Bronchial epithelial cell (primary cell): ENCODE measurements around the gene ZNRF3. TPM values are rescaled to one million over a fixed set of nuclear protein-coding genes. Genes with fewer than 3 reads are reported as not detected.
"Not testable (repeated sequence)": the region's sequence is repeated elsewhere in the genome, so short reads cannot be mapped to it uniquely, and the experiment has no call there.

Experiments
- DNase-seq: peaks from one replicate; pipeline ENCODE4 v3.0.0-alpha.2; 2010; ENCODE audit warnings: low read depth
- FAIRE-seq: peaks from 2 replicates; lab custom pipeline; 2011; peaks lifted over from hg19 to GRCh38; lab: Jason Lieb, UNC
- H3K27me3 ChIP-seq: 2 replicates; pipeline ENCODE4 v1.5.1; 2011; ENCODE audit warnings: low read length; ENCODE audit not compliant: control insufficient read depth, insufficient read depth
- H3K36me3 ChIP-seq: 2 replicates; pipeline ENCODE4 v1.5.1; 2011; ENCODE audit warnings: low read length; ENCODE audit not compliant: control insufficient read depth, insufficient read depth
- H3K4me3 ChIP-seq: 2 replicates; pipeline ENCODE4 v1.5.1; 2011; ENCODE audit warnings: mild to moderate bottlenecking, low read depth, low read length, control low read depth
- total RNA-seq: library from RNA; depleted of rRNA; stranded (reverse); fragments of >200 nt; gene quantifications from 2 replicates; pipeline ENCODE4 v1.2.1, GENCODE V29; 2014
- TF ChIP-seq, protein P1 (sequence below): IDR thresholded peaks from 2 replicates; pipeline ENCODE4 v1.5.1; 2011; ENCODE audit warnings: mild to moderate bottlenecking, moderate library complexity, low read length, control low read depth, inconsistent platforms; ENCODE audit not compliant: insufficient read depth, severe bottlenecking

ZNRF3 gene
- total RNA-seq, 1 donor from 2014 or later: 3.4 TPM

DNA sequence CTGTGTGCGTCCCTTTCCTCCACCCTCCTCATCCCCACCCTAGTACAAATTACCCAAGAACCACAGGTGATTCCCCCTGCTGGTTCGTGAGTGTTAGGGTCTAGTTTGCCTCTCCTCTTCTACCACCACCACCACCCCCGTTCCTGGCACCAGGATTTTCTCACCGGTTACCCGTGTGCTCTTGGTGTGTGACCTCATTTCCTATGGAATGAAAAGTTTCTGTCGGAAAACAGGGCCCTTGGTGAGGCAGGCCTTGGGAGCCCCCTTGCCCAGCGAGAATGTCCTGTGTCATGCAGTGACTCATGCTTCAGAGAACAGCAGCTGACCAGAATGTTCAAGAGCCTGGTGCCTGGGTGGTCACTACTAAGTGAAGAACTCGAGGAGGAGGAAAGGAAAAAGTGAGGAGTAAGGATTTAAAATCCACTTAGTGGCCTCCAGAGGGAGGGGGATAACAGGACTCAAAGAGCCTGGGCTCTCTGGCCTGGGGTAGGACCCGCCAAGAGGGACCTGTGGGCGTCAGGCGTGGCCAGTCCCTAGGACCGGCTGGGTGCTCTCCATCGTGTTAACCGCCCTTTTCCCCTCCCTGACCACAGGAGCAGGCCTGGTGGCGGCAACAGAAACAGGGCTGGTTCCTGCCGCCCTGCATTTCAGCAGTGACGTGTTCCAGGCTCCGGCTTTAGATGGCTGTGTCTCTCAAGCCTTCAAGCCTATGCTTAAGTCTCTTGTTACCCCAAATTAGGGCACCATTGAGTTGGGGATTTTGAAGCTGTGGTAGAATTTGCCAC lies 148.0 kb downstream of the ZNRF3 start:
- no peak overlapping the region for H3K4me3 ChIP-seq
- H3K27me3 ChIP-seq: no peaks in the 10 kb centered on the region
- TF ChIP-seq, protein P1, sequence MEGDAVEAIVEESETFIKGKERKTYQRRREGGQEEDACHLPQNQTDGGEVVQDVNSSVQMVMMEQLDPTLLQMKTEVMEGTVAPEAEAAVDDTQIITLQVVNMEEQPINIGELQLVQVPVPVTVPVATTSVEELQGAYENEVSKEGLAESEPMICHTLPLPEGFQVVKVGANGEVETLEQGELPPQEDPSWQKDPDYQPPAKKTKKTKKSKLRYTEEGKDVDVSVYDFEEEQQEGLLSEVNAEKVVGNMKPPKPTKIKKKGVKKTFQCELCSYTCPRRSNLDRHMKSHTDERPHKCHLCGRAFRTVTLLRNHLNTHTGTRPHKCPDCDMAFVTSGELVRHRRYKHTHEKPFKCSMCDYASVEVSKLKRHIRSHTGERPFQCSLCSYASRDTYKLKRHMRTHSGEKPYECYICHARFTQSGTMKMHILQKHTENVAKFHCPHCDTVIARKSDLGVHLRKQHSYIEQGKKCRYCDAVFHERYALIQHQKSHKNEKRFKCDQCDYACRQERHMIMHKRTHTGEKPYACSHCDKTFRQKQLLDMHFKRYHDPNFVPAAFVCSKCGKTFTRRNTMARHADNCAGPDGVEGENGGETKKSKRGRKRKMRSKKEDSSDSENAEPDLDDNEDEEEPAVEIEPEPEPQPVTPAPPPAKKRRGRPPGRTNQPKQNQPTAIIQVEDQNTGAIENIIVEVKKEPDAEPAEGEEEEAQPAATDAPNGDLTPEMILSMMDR: no peak
- DNase-seq (peak; percentile 70), FAIRE-seq (no peak)
- no peaks in the 10 kb centered on the region for H3K36me3 ChIP-seq

DNA sequence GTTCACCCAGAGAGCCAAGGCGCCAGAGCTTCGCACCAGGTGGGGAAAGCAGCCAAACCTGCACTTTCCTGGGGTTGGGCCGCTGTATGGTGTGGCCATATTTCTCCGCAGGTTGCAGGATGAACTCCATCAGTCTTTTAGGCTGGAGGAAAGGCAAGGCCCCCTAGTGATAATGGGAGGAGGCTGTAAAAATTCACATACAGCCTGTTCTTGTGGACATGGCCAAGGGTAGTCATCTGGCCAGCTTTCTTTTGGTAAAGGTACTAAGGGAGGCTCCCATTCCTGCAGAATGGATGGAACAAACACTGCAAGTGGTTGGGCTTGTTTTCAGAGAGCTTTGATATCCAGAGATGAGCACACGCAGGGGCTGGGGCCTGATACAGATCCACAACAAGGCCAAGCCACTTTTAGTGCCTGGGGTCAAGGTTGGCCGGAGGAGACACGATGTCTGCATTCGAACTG lies 148.7 kb downstream of the ZNRF3 start:
- H3K4me3 ChIP-seq: no peak overlapping the region
- FAIRE-seq: no peak
- TF ChIP-seq, protein P1: no peak
- H3K27me3 ChIP-seq: no peaks in the 10 kb centered on the region
- no peak for DNase-seq
- no peaks in the 10 kb centered on the region for H3K36me3 ChIP-seq

- H3K4me3 ChIP-seq: no peak overlapping the region
- FAIRE-seq (peak; percentile 43), DNase-seq (peak; percentile 22)
- H3K36me3 ChIP-seq: no peaks in the 10 kb centered on the region
- TF ChIP-seq, protein P1: no peak
- H3K27me3 ChIP-seq: no peaks in the 10 kb centered on the region
Observed at GRCh38 chr22:29032584-29032983, 149.2 kb downstream of the ZNRF3 start.

GRCh38 chr22:29037340-29037932 lies 154.1 kb downstream of the ZNRF3 start:
- no peak for DNase-seq
- peaks cover 1% of the 10 kb centered on the region for H3K36me3 ChIP-seq
- FAIRE-seq: no peak

GRCh38 chr22:29039148-29039547 lies 155.8 kb downstream of the ZNRF3 start:
- FAIRE-seq (no peak), DNase-seq (no peak)
- TF ChIP-seq, protein P1: no peak
- H3K4me3 ChIP-seq: no peak overlapping the region
- no peaks in the 10 kb centered on the region for H3K27me3 ChIP-seq
- peaks cover 2% of the 10 kb centered on the region for H3K36me3 ChIP-seq

More at GRCh38 chr22:29037340-29037932, 154.1 kb downstream of the ZNRF3 start:
- no peaks in the 10 kb centered on the region for H3K27me3 ChIP-seq
- TF ChIP-seq, protein P1: no peak
- H3K4me3 ChIP-seq: no peak overlapping the region

DNA sequence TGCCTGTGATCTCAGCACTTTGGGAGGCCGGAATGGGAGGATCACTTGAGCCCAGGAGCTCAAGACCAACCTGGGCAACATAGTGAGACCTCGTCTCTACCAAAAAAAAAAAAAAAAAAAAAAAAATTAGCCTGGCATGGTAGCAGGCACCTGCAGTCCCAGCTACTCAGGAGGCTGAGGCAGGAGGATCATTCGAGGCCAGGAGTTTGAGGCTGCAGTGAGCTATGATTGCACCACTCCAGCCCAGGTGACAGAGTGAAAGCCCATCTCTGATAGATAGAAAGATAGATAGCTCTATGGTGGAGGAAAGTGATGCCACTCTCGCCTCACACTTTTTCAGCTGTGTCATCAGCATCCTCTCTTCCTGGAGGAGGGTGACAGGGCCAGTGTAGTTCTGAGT lies 156.3 kb downstream of the ZNRF3 start:
- not testable (repeated sequence) for DNase-seq, FAIRE-seq, H3K4me3 ChIP-seq, H3K27me3 ChIP-seq, H3K36me3 ChIP-seq
